Mucosa of rectum (tissue), 2 donors: ENCODE data around the gene GP5.

Experiments used
- H3K27ac ChIP-seq, 2 donors: one replicate each; pipeline ENCODE4 v1.7.0; 2013; ENCODE audit warnings: inconsistent platforms in 2 of 2, low read depth in 2 of 2, low read length in 2 of 2
- H3K27me3 ChIP-seq, 2 donors: one replicate each; pipeline ENCODE4 v1.7.0; 2013; ENCODE audit warnings: low read length in 2 of 2; ENCODE audit not compliant: control insufficient read depth in 2 of 2, insufficient read depth in 2 of 2
- H3K36me3 ChIP-seq, 2 donors: one replicate each; pipeline ENCODE4 v1.7.0; 2013; ENCODE audit warnings: low read length in 2 of 2; ENCODE audit not compliant: control insufficient read depth in 2 of 2, insufficient read depth in 2 of 2
- H3K4me1 ChIP-seq, 2 donors: one replicate each; pipeline ENCODE4 v1.7.0; 2013; ENCODE audit warnings: low read length in 2 of 2, mild to moderate bottlenecking in 1 of 2; ENCODE audit not compliant: control insufficient read depth in 2 of 2, insufficient read depth in 2 of 2
- H3K4me3 ChIP-seq, 2 donors: one replicate each; pipeline ENCODE4 v1.7.0; 2013; ENCODE audit warnings: low read length in 2 of 2
- H3K9ac ChIP-seq, 2 donors: one replicate each; pipeline ENCODE4 v1.7.0; 2013; ENCODE audit warnings: low read length in 2 of 2, low read depth in 1 of 2, mild to moderate bottlenecking in 1 of 2
- H3K9me3 ChIP-seq, 2 donors: one replicate each; pipeline ENCODE4 v1.7.0; 2013; ENCODE audit warnings: low read length in 2 of 2; ENCODE audit not compliant: control insufficient read depth in 2 of 2
- donor health status: healthy.
- donor health status: Normal muscosa, but diverticular disease.

Gene GP5

GRCh38 chr3:194387926-194388418, 11.1 kb downstream of the GP5 start:
- no peak overlapping the region for H3K9ac ChIP-seq
- no peaks in the 10 kb centered on the region for H3K9me3 ChIP-seq
- no peaks in the 10 kb centered on the region for H3K36me3 ChIP-seq
- H3K4me1 ChIP-seq = peaks cover 0 to 4% of the 10 kb centered on the region in 2 donors
- H3K27me3 ChIP-seq = no peaks in the 10 kb centered on the region
- no peak overlapping the region for H3K27ac ChIP-seq
- no peak overlapping the region for H3K4me3 ChIP-seq

- H3K27me3 ChIP-seq = no peaks in the 10 kb centered on the region
- no peaks in the 10 kb centered on the region for H3K4me1 ChIP-seq
- H3K9me3 ChIP-seq = no peaks in the 10 kb centered on the region
- no peak overlapping the region for H3K4me3 ChIP-seq
- H3K27ac ChIP-seq = no peak overlapping the region
- no peak overlapping the region for H3K9ac ChIP-seq
- no peaks in the 10 kb centered on the region for H3K36me3 ChIP-seq
These were observed 11.8 kb downstream of the GP5 start for GRCh38 chr3:194387276-194387675.

GRCh38 chr3:194386648-194387047, 12.4 kb downstream of the GP5 start:
- Histone ChIP-seq H3K9ac (no peak overlapping the region), H3K36me3 (no peaks in the 10 kb centered on the region), H3K4me1 (no peaks in the 10 kb centered on the region), H3K9me3 (no peaks in the 10 kb centered on the region), H3K27ac (no peak overlapping the region), H3K4me3 (no peak overlapping the region), H3K27me3 (no peaks in the 10 kb centered on the region)

- Histone ChIP-seq H3K36me3 (no peaks in the 10 kb centered on the region), H3K4me3 (no peak overlapping the region), H3K9me3 (no peaks in the 10 kb centered on the region)
These were observed 13.0 kb downstream of the GP5 start for GRCh38 chr3:194386066-194386465.

GRCh38 chr3:194384569-194385001, 14.5 kb downstream of the GP5 start:
- Histone ChIP-seq H3K4me3 (no peak overlapping the region), H3K9ac (no peak overlapping the region), H3K9me3 (no peaks in the 10 kb centered on the region), H3K4me1 (no peaks in the 10 kb centered on the region), H3K27me3 (no peaks in the 10 kb centered on the region), H3K36me3 (no peaks in the 10 kb centered on the region), H3K27ac (no peak overlapping the region)

More at GRCh38 chr3:194386066-194386465, 13.0 kb downstream of the GP5 start:
- Histone ChIP-seq H3K27ac (no peak overlapping the region), H3K9ac (no peak overlapping the region), H3K4me1 (no peaks in the 10 kb centered on the region), H3K27me3 (no peaks in the 10 kb centered on the region)

- no peaks in the 10 kb centered on the region for H3K9me3 ChIP-seq
- H3K4me3 ChIP-seq = no peak overlapping the region
- H3K4me1 ChIP-seq = no peaks in the 10 kb centered on the region
- H3K36me3 ChIP-seq = no peaks in the 10 kb centered on the region
- no peak overlapping the region for H3K9ac ChIP-seq
- no peak overlapping the region for H3K27ac ChIP-seq
- no peaks in the 10 kb centered on the region for H3K27me3 ChIP-seq
These were observed 14.9 kb downstream of the GP5 start for GRCh38 chr3:194384156-194384555.

- Histone ChIP-seq H3K27me3 (no peaks in the 10 kb centered on the region), H3K4me3 (no peak overlapping the region), H3K4me1 (no peaks in the 10 kb centered on the region), H3K9ac (no peak overlapping the region), H3K9me3 (no peaks in the 10 kb centered on the region), H3K36me3 (no peaks in the 10 kb centered on the region), H3K27ac (no peak overlapping the region)
These were observed 15.7 kb downstream of the GP5 start for GRCh38 chr3:194383276-194383940.

GRCh38 chr3:194382892-194383223, 16.2 kb downstream of the GP5 start:
- Histone ChIP-seq H3K27me3 (no peaks in the 10 kb centered on the region), H3K27ac (no peak overlapping the region), H3K4me3 (no peak overlapping the region), H3K9me3 (no peaks in the 10 kb centered on the region), H3K4me1 (no peaks in the 10 kb centered on the region), H3K36me3 (no peaks in the 10 kb centered on the region), H3K9ac (no peak overlapping the region)

- Histone ChIP-seq H3K4me3 (no peak overlapping the region), H3K4me1 (no peaks in the 10 kb centered on the region), H3K36me3 (no peaks in the 10 kb centered on the region), H3K9ac (no peak overlapping the region), H3K27me3 (no peaks in the 10 kb centered on the region), H3K27ac (no peak overlapping the region), H3K9me3 (no peaks in the 10 kb centered on the region)
These were observed 16.7 kb downstream of the GP5 start for GRCh38 chr3:194382196-194382891.

- Histone ChIP-seq H3K9me3 (no peaks in the 10 kb centered on the region), H3K36me3 (no peaks in the 10 kb centered on the region), H3K27me3 (no peaks in the 10 kb centered on the region), H3K4me3 (no peak overlapping the region), H3K9ac (no peak overlapping the region), H3K4me1 (no peaks in the 10 kb centered on the region), H3K27ac (no peak overlapping the region)
These were observed 17.6 kb downstream of the GP5 start for GRCh38 chr3:194381460-194381875.
